Ectodermal cell (in vitro differentiated cells): ENCODE results near the gene KCTD15.

Experiments used
- H3K27ac ChIP-seq: 2 replicates; pipeline ENCODE4 v1.7.0; 2013; ENCODE audit warnings: mild to moderate bottlenecking, low read depth, low read length; ENCODE audit not compliant: insufficient read depth, poor library complexity, severe bottlenecking
- H3K27me3 ChIP-seq: 2 replicates; pipeline ENCODE4 v1.7.0; 2013; ENCODE audit warnings: mild to moderate bottlenecking, low read length; ENCODE audit not compliant: insufficient read depth, control insufficient read depth, poor library complexity, severe bottlenecking
- H3K36me3 ChIP-seq: one replicate; pipeline ENCODE4 v1.7.0; 2013; ENCODE audit warnings: low read length; ENCODE audit not compliant: control insufficient read depth, insufficient read depth
- H3K4me1 ChIP-seq: one replicate; pipeline ENCODE4 v1.7.0; 2013; ENCODE audit warnings: low read length; ENCODE audit not compliant: control insufficient read depth, insufficient read depth
- H3K4me3 ChIP-seq: 2 replicates; pipeline ENCODE4 v1.7.0; 2013; ENCODE audit warnings: low read depth, low read length, control low read depth; ENCODE audit not compliant: insufficient read depth
- H3K9me3 ChIP-seq: 2 replicates; pipeline ENCODE4 v1.7.0; 2013; ENCODE audit warnings: mild to moderate bottlenecking, low read length, moderate library complexity; ENCODE audit not compliant: control insufficient read depth
- WGBS, 2 experiments: methylation state at CpG; one replicate each; pipeline ENCODE4 v1.1.7; 2013; ENCODE audit warnings: missing lambda C conversion rate in 2 of 2; 5-methylcytosine and 5-hydroxymethylcytosine counted together

KCTD15 gene

GRCh38 chr19:33771384-33772101 is 25.1 kb upstream of the KCTD15 start:
- Histone ChIP-seq H3K4me1 (no peaks in the 10 kb centered on the region), H3K4me3 (no peak overlapping the region), H3K36me3 (no peaks in the 10 kb centered on the region), H3K27ac (no peak overlapping the region), H3K27me3 (no peaks in the 10 kb centered on the region), H3K9me3 (no peaks in the 10 kb centered on the region)
- 48 to 51% methylated on average over 19 of the region's 19 CpGs for WGBS, 2 experiments

- no peaks in the 10 kb centered on the region for H3K9me3 ChIP-seq
- no peaks in the 10 kb centered on the region for H3K36me3 ChIP-seq
- no peaks in the 10 kb centered on the region for H3K27me3 ChIP-seq
- H3K4me1 ChIP-seq: no peaks in the 10 kb centered on the region
- WGBS, 2 experiments: 95 to 96% methylated on average over 72 of the region's 72 CpGs
- no peak overlapping the region for H3K27ac ChIP-seq
- no peak overlapping the region for H3K4me3 ChIP-seq
Measured at GRCh38 chr19:33772102-33772857, 24.4 kb upstream of the KCTD15 start.

- H3K9me3 ChIP-seq: no peaks in the 10 kb centered on the region
- H3K27ac ChIP-seq: no peak overlapping the region
- H3K4me3 ChIP-seq: no peak overlapping the region
- no peaks in the 10 kb centered on the region for H3K27me3 ChIP-seq
- H3K36me3 ChIP-seq: no peaks in the 10 kb centered on the region
- H3K4me1 ChIP-seq: no peaks in the 10 kb centered on the region
- 94 to 97% methylated on average over 23 of the region's 23 CpGs for WGBS, 2 experiments
Measured at GRCh38 chr19:33772858-33773180, 23.9 kb upstream of the KCTD15 start.

- H3K27ac ChIP-seq: no peak overlapping the region
- H3K36me3 ChIP-seq: no peaks in the 10 kb centered on the region
- no peaks in the 10 kb centered on the region for H3K9me3 ChIP-seq
- 70 to 78% methylated on average over 6 of the region's 6 CpGs for WGBS, 2 experiments
- H3K4me3 ChIP-seq: no peak overlapping the region
- H3K27me3 ChIP-seq: peaks cover 2% of the 10 kb centered on the region
- H3K4me1 ChIP-seq: no peaks in the 10 kb centered on the region
Measured at GRCh38 chr19:33773704-33774624, 22.7 kb upstream of the KCTD15 start.

- Histone ChIP-seq H3K4me1 (no peaks in the 10 kb centered on the region), H3K4me3 (no peak overlapping the region), H3K27me3 (peaks cover 3% of the 10 kb centered on the region), H3K9me3 (no peaks in the 10 kb centered on the region), H3K36me3 (no peaks in the 10 kb centered on the region), H3K27ac (no peak overlapping the region)
- WGBS, 2 experiments: 88% methylated on average over 6 of the region's 6 CpGs
Measured at GRCh38 chr19:33774751-33775150, 21.9 kb upstream of the KCTD15 start.

- Histone ChIP-seq H3K9me3 (no peaks in the 10 kb centered on the region), H3K27ac (no peak overlapping the region), H3K36me3 (no peaks in the 10 kb centered on the region), H3K4me3 (no peak overlapping the region), H3K4me1 (no peaks in the 10 kb centered on the region), H3K27me3 (peaks cover 3% of the 10 kb centered on the region)
- WGBS, 2 experiments: 90 to 92% methylated on average over 9 of the region's 9 CpGs
Measured at GRCh38 chr19:33775731-33776487, 20.8 kb upstream of the KCTD15 start.

- Histone ChIP-seq H3K4me3 (no peak overlapping the region), H3K36me3 (no peaks in the 10 kb centered on the region), H3K4me1 (no peaks in the 10 kb centered on the region), H3K27ac (no peak overlapping the region), H3K9me3 (no peaks in the 10 kb centered on the region), H3K27me3 (peaks cover 3% of the 10 kb centered on the region)
- 91 to 92% methylated on average over 9 of the region's 9 CpGs for WGBS, 2 experiments
Measured at GRCh38 chr19:33777351-33777750, 19.3 kb upstream of the KCTD15 start.

- 70 to 74% methylated on average over 17 of the region's 17 CpGs for WGBS, 2 experiments
- H3K36me3 ChIP-seq: no peaks in the 10 kb centered on the region
- no peak overlapping the region for H3K27ac ChIP-seq
- peaks cover 3% of the 10 kb centered on the region for H3K27me3 ChIP-seq
- no peaks in the 10 kb centered on the region for H3K9me3 ChIP-seq
- H3K4me3 ChIP-seq: no peak overlapping the region
- no peaks in the 10 kb centered on the region for H3K4me1 ChIP-seq
Measured at GRCh38 chr19:33777753-33778088, 18.9 kb upstream of the KCTD15 start.

- Histone ChIP-seq H3K27ac (no peak overlapping the region), H3K9me3 (no peaks in the 10 kb centered on the region), H3K27me3 (peaks cover 3% of the 10 kb centered on the region), H3K4me3 (no peak overlapping the region), H3K36me3 (no peaks in the 10 kb centered on the region), H3K4me1 (no peaks in the 10 kb centered on the region)
- 28 to 30% methylated on average over 49 of the region's 49 CpGs for WGBS, 2 experiments
Measured at GRCh38 chr19:33778089-33778791, 18.4 kb upstream of the KCTD15 start.
